HepG2 (cell line): Measurements from ENCODE around the gene KDM5D.

Experiments
- ASH2L ChIP-seq: fragments of 300-600, 200-600 bp; sonication (generic); IDR thresholded peaks from 2 replicates; pipeline ENCODE4 v1.7.0; 2017; ENCODE audit warnings: low read depth, mild to moderate bottlenecking, moderate library complexity, mixed read lengths, low read length; ENCODE audit not compliant: insufficient read length
- CBX5 ChIP-seq: sonication (generic); formaldehyde crosslinking; IDR thresholded peaks from 2 replicates; pipeline ENCODE4 v1.4.0; 2020; ENCODE audit warnings: missing genetic modification reagents, borderline replicate concordance
- CHD2 ChIP-seq: IDR thresholded peaks from 2 replicates; pipeline ENCODE4 v1.6.1; 2011; ENCODE audit warnings: low read depth, low read length, improper control_type of control experiment
- CHD4 ChIP-seq: fragments of 200-600 bp; sonication (generic); IDR thresholded peaks from 2 replicates; pipeline ENCODE4 v1.7.0; 2017; ENCODE audit warnings: mild to moderate bottlenecking, low read length, borderline replicate concordance
- CREB3 ChIP-seq: sonication (generic); formaldehyde crosslinking; IDR thresholded peaks from 2 replicates; pipeline ENCODE4 v1.5.0; 2020; ENCODE audit warnings: missing genetic modification reagents
- ELF1 ChIP-seq: sonication (generic); formaldehyde crosslinking; IDR thresholded peaks from 2 replicates; pipeline ENCODE4 v1.4.0; 2020; ENCODE audit warnings: missing genetic modification reagents
- SIX4 ChIP-seq: sonication (generic); formaldehyde crosslinking; IDR thresholded peaks from 2 replicates; pipeline ENCODE4 v1.4.0; 2020; ENCODE audit warnings: missing genetic modification reagents
- ZFP36 ChIP-seq: fragments of 150-350 bp; IDR thresholded peaks from 2 replicates; pipeline ENCODE4 v1.6.1; 2018; ENCODE audit warnings: borderline replicate concordance, low read length, low read depth; ENCODE audit not compliant: partially characterized antibody
- ZNF124 ChIP-seq: sonication (generic); formaldehyde crosslinking; IDR thresholded peaks from 2 replicates; pipeline ENCODE4 v1.4.0; 2020; ENCODE audit warnings: missing genetic modification reagents
- ZNF567 ChIP-seq: sonication (generic); formaldehyde crosslinking; IDR thresholded peaks from 2 replicates; pipeline ENCODE4 v1.8.1; 2023; ENCODE audit warnings: mild to moderate bottlenecking, missing genetic modification reagents, borderline replicate concordance
- ZNF703 ChIP-seq: sonication (generic); formaldehyde crosslinking; IDR thresholded peaks from 2 replicates; pipeline ENCODE4 v1.5.1; 2020; ENCODE audit warnings: missing genetic modification reagents, mild to moderate bottlenecking, moderate library complexity, borderline replicate concordance
- TF ChIP-seq, protein P1 (sequence below): sonication (generic); formaldehyde crosslinking; IDR thresholded peaks from 2 replicates; pipeline ENCODE4 v1.5.0; 2020; ENCODE audit warnings: mild to moderate bottlenecking, missing genetic modification reagents, moderate library complexity

GRCh38 chrY:19717146-19717545 is 27.4 kb downstream of the KDM5D start:
- TF ChIP-seq ZNF124 (CRISPR knock-in tag): no peak
- no peak for TF ChIP-seq CHD4
- no peak for TF ChIP-seq ZFP36
- TF ChIP-seq CHD2: no peak
- no peak for TF ChIP-seq CREB3 (CRISPR knock-in tag)
- no peak for TF ChIP-seq CBX5 (CRISPR knock-in tag)
- TF ChIP-seq ELF1 (CRISPR knock-in tag): no peak
- no peak for TF ChIP-seq ASH2L
- no peak for TF ChIP-seq ZNF703
- TF ChIP-seq SIX4 (CRISPR knock-in tag): no peak
- no peak for TF ChIP-seq ZNF567 (CRISPR knock-in tag)
- TF ChIP-seq, protein P1, sequence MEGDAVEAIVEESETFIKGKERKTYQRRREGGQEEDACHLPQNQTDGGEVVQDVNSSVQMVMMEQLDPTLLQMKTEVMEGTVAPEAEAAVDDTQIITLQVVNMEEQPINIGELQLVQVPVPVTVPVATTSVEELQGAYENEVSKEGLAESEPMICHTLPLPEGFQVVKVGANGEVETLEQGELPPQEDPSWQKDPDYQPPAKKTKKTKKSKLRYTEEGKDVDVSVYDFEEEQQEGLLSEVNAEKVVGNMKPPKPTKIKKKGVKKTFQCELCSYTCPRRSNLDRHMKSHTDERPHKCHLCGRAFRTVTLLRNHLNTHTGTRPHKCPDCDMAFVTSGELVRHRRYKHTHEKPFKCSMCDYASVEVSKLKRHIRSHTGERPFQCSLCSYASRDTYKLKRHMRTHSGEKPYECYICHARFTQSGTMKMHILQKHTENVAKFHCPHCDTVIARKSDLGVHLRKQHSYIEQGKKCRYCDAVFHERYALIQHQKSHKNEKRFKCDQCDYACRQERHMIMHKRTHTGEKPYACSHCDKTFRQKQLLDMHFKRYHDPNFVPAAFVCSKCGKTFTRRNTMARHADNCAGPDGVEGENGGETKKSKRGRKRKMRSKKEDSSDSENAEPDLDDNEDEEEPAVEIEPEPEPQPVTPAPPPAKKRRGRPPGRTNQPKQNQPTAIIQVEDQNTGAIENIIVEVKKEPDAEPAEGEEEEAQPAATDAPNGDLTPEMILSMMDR: no peak
